A549 (cell line): ENCODE data around the gene DISP3. TPM values are rescaled to one million over a fixed set of nuclear protein-coding genes. Genes with fewer than 3 reads are reported as not detected.

ENCODE experiments used
- ATAC-seq, 2 experiments: fragments of 200-7000 bp in 1 of 2; fragments of >200 bp in 1 of 2; cut with Nextera tagmentation in 1 of 2; cut with Tn5 transposase in 1 of 2; 3 replicates each; pipeline versions ENCODE4 v1.8.0 to v1.9.1; 2018 to 2020; ENCODE audit warnings: mild to moderate bottlenecking in 1 of 2, moderate library complexity in 1 of 2
- CTCF ChIA-PET: fragments of 300-600 bp; sonication (Branson Sonifier 250); formaldehyde crosslinking; extraction: SDS; loops from one replicate; lab custom pipeline; 2021; ENCODE audit warnings: antibody characterized with exemption, inconsistent platforms; lab: Yijun Ruan, JAX
- POLR2A ChIA-PET: fragments of 350-600 bp; formaldehyde crosslinking; extraction: SDS; loops from one replicate; lab custom pipeline; 2021; ENCODE audit warnings: antibody characterized with exemption, inconsistent platforms; lab: Yijun Ruan, JAX
- DNase-seq, 2 experiments: peaks; one replicate each; pipeline versions ENCODE4 v3.0.0 to v3.0.0-alpha.2; 2011 to 2016; ENCODE audit warnings: low read depth in 1 of 2, low spot score in 1 of 2
- FAIRE-seq: peaks from 2 replicates; lab custom pipeline; 2011; peaks lifted over from hg19 to GRCh38; lab: Jason Lieb, UNC
- H3K27ac ChIP-seq, 2 experiments: fragments of >200 bp; sonication (Bioruptor Twin); formaldehyde crosslinking; 3 replicates each; pipeline ENCODE4 v1.5.1; 2016 to 2017
- H3K4me1 ChIP-seq: fragments of >200 bp; sonication (Bioruptor Twin); formaldehyde crosslinking; 3 replicates; pipeline ENCODE4 v1.6.1; 2016
- H3K4me2 ChIP-seq: fragments of >200 bp; sonication (Bioruptor Twin); formaldehyde crosslinking; 3 replicates; pipeline ENCODE4 v1.6.1; 2016
- H3K4me3 ChIP-seq: fragments of >200 bp; sonication (Bioruptor Twin); formaldehyde crosslinking; 3 replicates; pipeline ENCODE4 v1.5.1; 2016
- H3K9me3 ChIP-seq: fragments of >200 bp; sonication (Bioruptor Twin); formaldehyde crosslinking; 3 replicates; pipeline ENCODE4 v1.6.1; 2016
- BHLHE40 ChIP-seq: IDR thresholded peaks from 2 replicates; pipeline ENCODE4 v1.6.1; 2012; ENCODE audit warnings: low read depth, low read length, inconsistent platforms
- CBX2 ChIP-seq: fragments of 200-600 bp; sonication (generic); IDR thresholded peaks from 2 replicates; pipeline ENCODE4 v1.6.1; 2016; ENCODE audit warnings: low read depth, mild to moderate bottlenecking, borderline replicate concordance
- CBX8 ChIP-seq: fragments of 200-600 bp; sonication (generic); IDR thresholded peaks from 2 replicates; pipeline ENCODE4 v1.6.1; 2016
- GATA3 ChIP-seq: IDR thresholded peaks from 2 replicates; pipeline ENCODE4 v1.6.1; 2012; ENCODE audit warnings: borderline replicate concordance
- HDAC2 ChIP-seq: fragments of 200-600 bp; sonication (generic); IDR thresholded peaks from 2 replicates; pipeline ENCODE4 v1.6.1; 2016
- HOXA7 ChIP-seq: fragments of 250-450 bp; sonication (Bioruptor Pico); IDR thresholded peaks from 2 replicates; pipeline ENCODE4 v1.5.0; 2020; ENCODE audit warnings: mild to moderate bottlenecking, moderate library complexity
- HOXB13 ChIP-seq: fragments of 250-450 bp; sonication (Bioruptor Pico); IDR thresholded peaks from 2 replicates; pipeline ENCODE4 v1.5.0; 2020; ENCODE audit warnings: low read depth, mild to moderate bottlenecking, moderate library complexity
- KDM5A ChIP-seq: fragments of 200-600 bp; sonication (generic); IDR thresholded peaks from 2 replicates; pipeline ENCODE4 v1.6.1; 2016; ENCODE audit warnings: antibody characterized with exemption, mild to moderate bottlenecking
- MAFK ChIP-seq: fragments of 450-650 bp; IDR thresholded peaks from 2 replicates; pipeline ENCODE4 v1.6.1; 2014; ENCODE audit not compliant: partially characterized antibody
- NFE2L2 ChIP-seq: fragments of 150-350 bp; conservative IDR thresholded peaks from 2 replicates; pipeline ENCODE4 v1.6.1; 2014; ENCODE audit warnings: low read length
- NPAS2 ChIP-seq: fragments of 250-450 bp; sonication (Bioruptor Pico); IDR thresholded peaks from 2 replicates; pipeline ENCODE4 v1.8.0; 2022; ENCODE audit warnings: mild to moderate bottlenecking, moderate library complexity, borderline replicate concordance
- NR3C1 ChIP-seq: fragments of >200 bp; sonication (Bioruptor Twin); formaldehyde crosslinking; IDR thresholded peaks from 3 replicates; pipeline ENCODE4 v1.6.1; 2017
- PHF8 ChIP-seq: fragments of 200-600 bp; sonication (generic); IDR thresholded peaks from 2 replicates; pipeline ENCODE4 v1.6.1; 2016; ENCODE audit warnings: low read depth, mild to moderate bottlenecking, antibody characterized with exemption, moderate library complexity, borderline replicate concordance
- POLR2AphosphoS2 ChIP-seq: conservative IDR thresholded peaks from 2 replicates; pipeline ENCODE4 v1.6.1; 2012; ENCODE audit warnings: low read length, improper control_type of control experiment, inconsistent platforms
- RAD21 ChIP-seq, 2 experiments: fragments of >200 bp in 1 of 2; sonication (Bioruptor Twin) in 1 of 2; formaldehyde crosslinking in 1 of 2; IDR thresholded peaks in 1 of 2; conservative IDR thresholded peaks in 1 of 2; 2 replicates in 1 of 2; 3 replicates in 1 of 2; pipeline ENCODE4 v1.6.1; 2012 to 2018; ENCODE audit warnings: inconsistent platforms in 1 of 2
- RCOR1 ChIP-seq: fragments of 150-350 bp; IDR thresholded peaks from 2 replicates; pipeline ENCODE4 v1.6.1; 2014; ENCODE audit warnings: antibody characterized with exemption, low read length, low read depth
- RNF2 ChIP-seq: fragments of 200-600 bp; sonication (generic); IDR thresholded peaks from 2 replicates; pipeline ENCODE4 v1.6.1; 2016; ENCODE audit warnings: low read depth, mild to moderate bottlenecking, antibody characterized with exemption, moderate library complexity, borderline replicate concordance
- ZC3H11A ChIP-seq: fragments of 450-650 bp; IDR thresholded peaks from 2 replicates; pipeline ENCODE4 v1.6.1; 2014; ENCODE audit warnings: antibody characterized with exemption, mild to moderate bottlenecking
- ZNF302 ChIP-seq: fragments of 250-450 bp; sonication (Bioruptor Pico); IDR thresholded peaks from 2 replicates; pipeline ENCODE4 v1.9.0; 2021; ENCODE audit warnings: inconsistent platforms, mild to moderate bottlenecking, moderate library complexity
- ZSCAN20 ChIP-seq: fragments of 250-450 bp; sonication (Bioruptor Pico); IDR thresholded peaks from 2 replicates; pipeline ENCODE4 v1.8.0; 2022; ENCODE audit warnings: mild to moderate bottlenecking, moderate library complexity
- WGBS: methylation state at CpG from one replicate; pipeline ENCODE4 v1.1.6; 2017; ENCODE audit errors: missing lambda C conversion rate; 5-methylcytosine and 5-hydroxymethylcytosine counted together
- polyA plus RNA-seq, 4 experiments: library from polyadenylated mRNA; depleted of rRNA in 3 of 4; stranded (reverse); fragments of >200 nt; fragmentation: RNase III in 1 of 4; extraction: RNeasy Plus Mini Kit Qiagen cat#74134 plus additional on column Dnase treatment in 1 of 4; gene quantifications; 2 replicates in 3 of 4; 3 replicates in 1 of 4; pipeline ENCODE4 v1.2.3, GENCODE V29; 2011 to 2017
- TF ChIP-seq, protein P1 (sequence below): fragments of >200 bp; sonication (Bioruptor Twin); formaldehyde crosslinking; IDR thresholded peaks from 2 replicates; pipeline ENCODE4 v1.6.1; 2016

DISP3 gene
- polyA plus RNA-seq, 2 of the 4 experiments (the other 2 are of a cell fraction) = 0.09 to 0.22 TPM

DNA sequence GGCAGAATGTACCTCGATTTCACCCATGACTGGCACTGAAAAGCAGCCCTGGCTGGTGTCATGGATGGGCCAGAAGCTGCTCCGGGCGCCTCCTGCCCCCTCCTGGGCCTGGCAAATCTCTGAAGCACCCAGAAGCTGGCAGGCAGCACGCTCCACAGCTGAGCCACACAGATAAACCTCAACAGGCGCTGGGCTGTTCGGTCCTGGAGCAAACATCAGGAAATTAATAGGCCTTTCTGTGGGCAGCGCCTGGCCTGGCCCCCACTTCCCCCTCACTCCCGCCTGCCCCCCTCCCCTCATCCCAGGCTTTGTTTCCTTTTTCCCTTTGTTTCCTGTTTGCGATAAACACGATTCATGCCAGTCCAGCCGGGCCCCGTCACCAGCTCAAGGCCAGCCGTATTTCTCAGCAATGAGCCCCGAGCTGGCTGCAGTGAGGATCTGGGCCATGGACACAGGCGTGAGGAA, 20.1 kb upstream of the DISP3 start:
- ATAC-seq = no peak
- TF ChIP-seq ZC3H11A (no peak), BHLHE40 (no peak), NFE2L2 (no peak), HOXB13 (no peak), NPAS2 (CRISPR knock-in tag) (no peak), GATA3 (no peak), POLR2AphosphoS2 (no peak), HOXA7 (no peak), CBX8 (no peak), HDAC2 (no peak), CBX2 (no peak), RAD21 (conservative IDR thresholded peaks at IDR 0.05 in 1 of 2, IDR thresholded peaks at IDR 0.05 in 1 of 2) (no peak), NR3C1 (no peak), KDM5A (no peak)
- no peaks in the 10 kb centered on the region for H3K4me1 ChIP-seq

DNA sequence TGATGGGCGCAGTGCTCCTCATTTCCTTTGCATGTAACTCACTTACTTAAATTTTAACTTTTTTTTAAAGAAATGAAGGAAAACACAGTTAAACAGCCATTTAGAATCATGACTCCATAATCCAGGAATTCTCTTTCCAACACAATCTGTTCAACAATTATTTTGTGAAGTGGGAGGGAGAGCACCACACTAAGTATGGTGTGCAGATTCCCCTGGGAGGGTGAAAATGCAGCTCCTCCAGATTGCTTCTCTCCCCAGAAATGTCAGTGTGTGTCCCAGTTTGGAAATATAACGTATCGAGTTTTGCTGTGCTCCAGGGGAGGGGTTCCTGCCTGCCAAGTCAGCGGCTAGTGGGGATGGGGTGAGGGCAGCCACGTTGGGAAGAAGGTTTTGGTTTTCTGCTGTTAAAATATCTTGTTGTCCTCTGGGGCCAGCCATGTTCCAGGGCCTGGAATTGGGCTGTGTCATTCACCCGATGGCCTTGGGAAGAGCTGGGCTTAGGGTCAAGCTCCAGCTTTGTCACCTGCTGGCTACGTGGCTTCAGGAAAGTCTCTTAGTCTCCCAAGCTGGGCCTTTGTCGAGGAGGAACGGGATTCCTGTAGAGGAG, 17.3 kb upstream of the DISP3 start:
- TF ChIP-seq PHF8 = no peak
- TF ChIP-seq ZNF302 = no peak
- TF ChIP-seq RCOR1 = no peak
- no peak for TF ChIP-seq RNF2
- no peak for TF ChIP-seq NFE2L2
- no peak for TF ChIP-seq ZSCAN20 (CRISPR knock-in tag)
- TF ChIP-seq, all 56 proteins: peak for 0
- H3K4me2 ChIP-seq = no peak overlapping the region
- no peaks in the 10 kb centered on the region for H3K4me1 ChIP-seq
- ChIA-PET CTCF (no interaction called here), POLR2A (no interaction called here)
- ATAC-seq = no peak
- no peak for DNase-seq
- H3K4me3 ChIP-seq = no peak overlapping the region
- no peak overlapping the region for H3K27ac ChIP-seq
- no peaks in the 10 kb centered on the region for H3K9me3 ChIP-seq
- FAIRE-seq = no peak
- 16% methylated on average over 9 of the region's 9 CpGs for WGBS

More for the DNA sequence above, 20.1 kb upstream of the DISP3 start:
- Histone ChIP-seq H3K4me2 (no peak overlapping the region), H3K4me3 (no peak overlapping the region), H3K27ac (no peak overlapping the region), H3K9me3 (no peaks in the 10 kb centered on the region)
- FAIRE-seq (no peak), DNase-seq (no peak)
- POLR2A ChIA-PET = no interaction called here
- CTCF ChIA-PET = interaction anchor here (1.4 kb wide), 1 partner anchor 20 kb away, joined by 3 read pairs; the partner anchor contains the start of gene DISP3
- 23% methylated on average over 11 of the region's 15 CpGs for WGBS

DNA sequence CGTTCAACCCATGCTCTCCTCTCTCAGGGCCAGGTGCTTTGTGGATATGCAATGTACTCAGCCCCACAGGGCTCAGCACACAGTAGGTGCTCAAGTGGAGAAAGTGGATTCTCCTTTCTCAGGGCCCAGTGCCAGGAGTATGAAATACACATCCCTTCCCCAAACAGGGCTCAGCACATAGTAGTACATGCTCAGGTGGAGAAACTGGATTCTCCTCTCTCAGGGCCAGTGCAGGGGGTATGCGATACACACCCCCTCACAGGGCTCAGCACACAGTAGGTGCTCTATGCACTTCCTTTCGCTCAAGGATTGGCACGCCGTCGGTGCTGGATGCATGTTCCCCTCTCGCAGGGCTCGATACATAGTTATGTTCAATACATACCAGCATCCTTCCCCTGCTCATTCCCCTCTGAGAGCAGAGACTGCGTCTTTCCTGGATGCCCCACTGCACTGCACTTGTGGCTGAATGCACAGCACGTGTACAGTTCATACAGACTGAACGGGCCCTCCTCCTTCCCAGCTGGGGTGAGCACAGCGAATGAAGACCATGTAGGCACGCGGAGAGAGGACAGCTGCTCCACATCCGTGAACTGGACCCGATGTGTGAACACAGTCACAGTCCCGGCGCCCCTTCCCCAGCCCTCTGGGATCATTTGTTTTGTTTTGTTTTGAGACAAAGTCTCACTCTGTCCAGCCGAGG, 16.6 kb upstream of the DISP3 start:
- Histone ChIP-seq H3K4me1 (no peaks in the 10 kb centered on the region), H3K9me3 (no peaks in the 10 kb centered on the region), H3K4me3 (no peak overlapping the region), H3K4me2 (no peak overlapping the region)
- CTCF ChIA-PET = interaction anchor here (0.7 kb wide), 1 partner anchor 16 kb away, joined by 3 read pairs; no protein-coding TSS in a partner anchor
- TF ChIP-seq MAFK (no peak), RAD21 (conservative IDR thresholded peaks at IDR 0.05 in 1 of 2, IDR thresholded peaks at IDR 0.05 in 1 of 2) (no peak)
- TF ChIP-seq, protein P1, sequence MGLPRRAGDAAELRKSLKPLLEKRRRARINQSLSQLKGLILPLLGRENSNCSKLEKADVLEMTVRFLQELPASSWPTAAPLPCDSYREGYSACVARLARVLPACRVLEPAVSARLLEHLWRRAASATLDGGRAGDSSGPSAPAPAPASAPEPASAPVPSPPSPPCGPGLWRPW = no peak
- TF ChIP-seq, all 56 proteins: peak for 0
- no peak for DNase-seq
- FAIRE-seq = no peak
- WGBS = 25% methylated on average over 18 of the region's 19 CpGs
- POLR2A ChIA-PET = no interaction called here
- H3K27ac ChIP-seq = no peak overlapping the region
- peak; percentile 52 to 54 for ATAC-seq
